HUES48 (cell line): ENCODE results near the gene HIPK4.
A peak's percentile ranks its signal among the peaks of the same experiment; 100 is the strongest.
"Not testable (repeated sequence)": the region's sequence is repeated elsewhere in the genome, so short reads cannot be mapped to it uniquely, and the experiment has no call there.

Source experiments
- H3K27ac ChIP-seq: one replicate; pipeline ENCODE4 v1.7.0; 2013; ENCODE audit warnings: low read depth, low read length, inconsistent platforms
- H3K27me3 ChIP-seq: 2 replicates; pipeline ENCODE4 v1.6.1; 2013; ENCODE audit warnings: mild to moderate bottlenecking, low read length; ENCODE audit not compliant: control insufficient read depth, insufficient read depth
- H3K36me3 ChIP-seq: 2 replicates; pipeline ENCODE4 v1.6.1; 2013; ENCODE audit warnings: low read length; ENCODE audit not compliant: control insufficient read depth, insufficient read depth
- H3K4me1 ChIP-seq: 2 replicates; pipeline ENCODE4 v1.6.1; 2013; ENCODE audit warnings: mild to moderate bottlenecking, low read length; ENCODE audit not compliant: control insufficient read depth, insufficient read depth
- H3K4me3 ChIP-seq: 2 replicates; pipeline ENCODE4 v1.5.1; 2013; ENCODE audit warnings: mild to moderate bottlenecking, low read depth, low read length
- H3K9ac ChIP-seq: 2 replicates; pipeline ENCODE4 v1.6.1; 2013; ENCODE audit warnings: mild to moderate bottlenecking, low read depth, low read length, moderate library complexity
- H3K9me3 ChIP-seq: 2 replicates; pipeline ENCODE4 v1.6.1; 2013; ENCODE audit warnings: low read length; ENCODE audit not compliant: control insufficient read depth, insufficient read depth

Gene HIPK4

GRCh38 chr19:40390084-40390742 lies at the start of gene HIPK4:
Gene HIPK4 (minus strand): TSS chr19:40390181. CDS start chr19:40389902, 279 bp downstream.
- Histone ChIP-seq H3K9ac (no peak within 1 kb of the TSS), H3K4me1 (no peaks in the 10 kb centered on the region; the same call in 1 of the 2 replicates), H3K27me3 (no peaks in the 10 kb centered on the region), H3K36me3 (no peaks in the 10 kb centered on the region), H3K4me3 (no peak within 1 kb of the TSS), H3K9me3 (no peaks in the 10 kb centered on the region), H3K27ac (no peak within 1 kb of the TSS)

GRCh38 chr19:40438284-40438683 lies 48.3 kb upstream of the HIPK4 start:
- Histone ChIP-seq H3K27me3 (no peaks in the 10 kb centered on the region), H3K9me3 (no peaks in the 10 kb centered on the region), H3K36me3 (peaks cover 22% of the 10 kb centered on the region)

GRCh38 chr19:40433391-40434216 lies 43.6 kb upstream of the HIPK4 start:
- peak overlapping the region; percentile 64 for H3K9ac ChIP-seq
- peak overlapping the region; percentile 54 for H3K4me3 ChIP-seq
- peak overlapping the region; percentile 89 for H3K27ac ChIP-seq
- H3K27me3 ChIP-seq, result no peaks in the 10 kb centered on the region
- H3K36me3 ChIP-seq, result no peaks in the 10 kb centered on the region
- peaks cover 8% of the 10 kb centered on the region for H3K4me1 ChIP-seq
- H3K9me3 ChIP-seq, result no peaks in the 10 kb centered on the region

More at GRCh38 chr19:40438284-40438683, 48.3 kb upstream of the HIPK4 start:
- H3K9ac ChIP-seq, result no peak overlapping the region
- H3K4me3 ChIP-seq, result no peak overlapping the region
- peaks cover 9% of the 10 kb centered on the region for H3K4me1 ChIP-seq
- no peak overlapping the region for H3K27ac ChIP-seq

GRCh38 chr19:40432760-40433159 lies 42.8 kb upstream of the HIPK4 start:
- not testable (repeated sequence) for H3K27me3 ChIP-seq, H3K4me1 ChIP-seq, H3K36me3 ChIP-seq, H3K9me3 ChIP-seq, H3K9ac ChIP-seq, H3K4me3 ChIP-seq
- peak overlapping the region; percentile 89 for H3K27ac ChIP-seq

- Histone ChIP-seq H3K9ac (no peak overlapping the region), H3K4me3 (no peak overlapping the region), H3K36me3 (no peaks in the 10 kb centered on the region), H3K27ac (no peak overlapping the region), H3K9me3 (no peaks in the 10 kb centered on the region), H3K27me3 (no peaks in the 10 kb centered on the region), H3K4me1 (peaks cover 8% of the 10 kb centered on the region)
Observed at GRCh38 chr19:40431698-40432097, 41.7 kb upstream of the HIPK4 start.

- not testable (repeated sequence) for H3K4me1 ChIP-seq, H3K4me3 ChIP-seq, H3K27ac ChIP-seq, H3K36me3 ChIP-seq, H3K9ac ChIP-seq, H3K27me3 ChIP-seq, H3K9me3 ChIP-seq
Observed at GRCh38 chr19:40430242-40430641, 40.3 kb upstream of the HIPK4 start.

- H3K27ac ChIP-seq, H3K4me3 ChIP-seq, H3K9me3 ChIP-seq, H3K4me1 ChIP-seq, H3K27me3 ChIP-seq, H3K9ac ChIP-seq, H3K36me3 ChIP-seq: not testable (repeated sequence)
Observed at GRCh38 chr19:40428197-40428596, 38.2 kb upstream of the HIPK4 start.

- Histone ChIP-seq H3K4me3 (peak within 1 kb of the TSS; percentile 83), H3K27me3 (no peaks in the 10 kb centered on the region), H3K4me1 (peaks cover 8% of the 10 kb centered on the region; the same call in 1 of the 2 replicates), H3K9ac (peak within 1 kb of the TSS; percentile 80), H3K36me3 (peaks cover 10% of the 10 kb centered on the region), H3K27ac (peak within 1 kb of the TSS; percentile 98), H3K9me3 (no peaks in the 10 kb centered on the region)
Observed at GRCh38 chr19:40425450-40426287, 35.7 kb upstream of the HIPK4 start, which contains the start of gene SERTAD1. Gene SERTAD1 (minus strand): TSS chr19:40425992. CDS start chr19:40423546, 2,446 bp downstream.

- Histone ChIP-seq H3K4me1 (peaks cover 8% of the 10 kb centered on the region; the same call in 1 of the 2 replicates), H3K36me3 (peaks cover 10% of the 10 kb centered on the region), H3K27ac (peak overlapping the region; percentile 98)
Observed at GRCh38 chr19:40424637-40425449, 34.9 kb upstream of the HIPK4 start.

GRCh38 chr19:40423938-40424337 lies 34.0 kb upstream of the HIPK4 start:
- Histone ChIP-seq H3K4me3 (peak overlapping the region; percentile 83; the same call in 1 of the 2 replicates), H3K9ac (no peak overlapping the region), H3K36me3 (peaks cover 10% of the 10 kb centered on the region), H3K9me3 (no peaks in the 10 kb centered on the region), H3K27me3 (no peaks in the 10 kb centered on the region), H3K27ac (no peak overlapping the region), H3K4me1 (peaks cover 8% of the 10 kb centered on the region; the same call in 1 of the 2 replicates)

More at GRCh38 chr19:40424637-40425449, 34.9 kb upstream of the HIPK4 start:
- Histone ChIP-seq H3K27me3 (no peaks in the 10 kb centered on the region), H3K9me3 (no peaks in the 10 kb centered on the region), H3K9ac (peak overlapping the region; percentile 53), H3K4me3 (peak overlapping the region; percentile 83)
